GM21447 (cell line): Measurements from ENCODE around the gene CTCFL.

Experiments
- ATAC-seq: cut with Tn5 transposase; IDR thresholded peaks from one replicate; pipeline ENCODE4 v1.9.1; 2021; ENCODE audit not compliant: unreplicated experiment

Gene CTCFL

GRCh38 chr20:57449398-57450354, 75.3 kb downstream of the CTCFL start:
- ATAC-seq, result no peak

GRCh38 chr20:57448764-57449354, 76.1 kb downstream of the CTCFL start:
- ATAC-seq, result no peak
